ENCODE results near the gene MYL9. TPM values are rescaled to one million over a fixed set of nuclear protein-coding genes. Genes with fewer than 3 reads are reported as not detected.
A peak's percentile ranks its signal among the peaks of the same experiment; 100 is the strongest.

MYL9 gene
- polyA plus RNA-seq: 1.7 to 5.2 TPM (median 2.8 TPM) in 3 replicates
- 0.12 TPM for polyA plus RNA-seq (2011; ENCODE audit: low read depth)
- polyA plus RNA-seq (2011; cell fraction: cytosol; rRNA removed): 9.3 and 14.5 TPM in 2 replicates
- polyA plus RNA-seq (2011; cell fraction: nucleus; rRNA removed): 4.0 and 7.9 TPM in 2 replicates
- 6.3 and 7.3 TPM in 2 replicates for polyA plus RNA-seq (2012; ENCODE audit: low replicate concordance)
- 3.2 to 6.9 TPM (median 4.8 TPM) in 3 replicates for polyA minus RNA-seq
- 19.0 TPM for polyA minus RNA-seq (2011; cell fraction: cytosol; rRNA and poly(A)+ RNA removed)
- polyA minus RNA-seq (2011; cell fraction: nucleus; rRNA and poly(A)+ RNA removed): 1.5 and 3.2 TPM in 2 replicates

DNA sequence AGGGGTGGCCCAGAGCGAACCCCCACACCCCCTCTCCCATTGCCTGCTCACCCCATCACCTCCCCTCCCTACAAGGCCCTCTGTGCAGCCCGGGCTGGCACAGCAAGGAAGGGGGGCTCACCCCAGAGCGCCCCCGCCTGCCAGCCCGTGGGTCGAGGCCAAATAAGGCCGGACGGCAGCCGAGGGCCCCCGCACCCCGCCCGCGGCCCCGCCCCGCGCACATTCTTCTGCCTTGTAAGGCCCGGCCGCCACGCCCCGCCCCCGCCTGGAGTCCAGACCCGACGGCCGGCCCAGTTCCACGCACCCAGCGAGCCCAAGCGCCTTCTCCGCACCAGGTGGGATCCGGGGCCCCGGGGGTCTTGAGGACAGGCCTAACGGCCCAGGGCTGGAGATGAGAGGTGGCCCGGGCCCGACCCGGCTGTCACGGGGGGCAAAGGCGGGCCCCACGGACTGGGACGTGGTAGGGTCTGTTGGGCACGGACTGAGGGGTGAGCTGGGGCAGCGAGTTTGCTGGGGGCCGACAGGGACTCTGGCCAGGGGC lies at the start of gene MYL9:
TSS of gene MYL9 (plus strand) at position 293 of the 541 bp plus-strand sequence. CDS start 3,366 bp downstream, outside the sequence.
- no peaks in the 10 kb centered on the region for H3K9me3 ChIP-seq (ENCODE audit: control insufficient read depth, low read depth, low read length)
- H3K9me1 ChIP-seq (ENCODE audit: control insufficient read depth, extremely low read depth, insufficient read depth, low read length): no peaks in the 10 kb centered on the region
- H3K4me3 ChIP-seq (ENCODE audit: control insufficient read depth in 2 of 3, extremely low read depth in 1 of 3, insufficient read depth in 2 of 3, low read depth in 1 of 3, low read length in 3 of 3): peak within 1 kb of the TSS in 2 of 3 experiments; percentile 13 to 20
- H3K79me2 ChIP-seq (ENCODE audit: control insufficient read depth, insufficient read depth, low read length): no peaks in the 10 kb centered on the region
- FAIRE-seq: no peak
- DNase-seq (ENCODE audit: low read depth, low spot score): no peak
- dilution Hi-C loops (cut with MboI; ENCODE audit: extremely low pct_ligation_motif_present, low sequenced_read_pairs): no loop called here
- TF ChIP-seq EZH2 (IDR thresholded peaks at IDR 0.05; ENCODE audit: low read length): no peak
- TF ChIP-seq, protein P1, sequence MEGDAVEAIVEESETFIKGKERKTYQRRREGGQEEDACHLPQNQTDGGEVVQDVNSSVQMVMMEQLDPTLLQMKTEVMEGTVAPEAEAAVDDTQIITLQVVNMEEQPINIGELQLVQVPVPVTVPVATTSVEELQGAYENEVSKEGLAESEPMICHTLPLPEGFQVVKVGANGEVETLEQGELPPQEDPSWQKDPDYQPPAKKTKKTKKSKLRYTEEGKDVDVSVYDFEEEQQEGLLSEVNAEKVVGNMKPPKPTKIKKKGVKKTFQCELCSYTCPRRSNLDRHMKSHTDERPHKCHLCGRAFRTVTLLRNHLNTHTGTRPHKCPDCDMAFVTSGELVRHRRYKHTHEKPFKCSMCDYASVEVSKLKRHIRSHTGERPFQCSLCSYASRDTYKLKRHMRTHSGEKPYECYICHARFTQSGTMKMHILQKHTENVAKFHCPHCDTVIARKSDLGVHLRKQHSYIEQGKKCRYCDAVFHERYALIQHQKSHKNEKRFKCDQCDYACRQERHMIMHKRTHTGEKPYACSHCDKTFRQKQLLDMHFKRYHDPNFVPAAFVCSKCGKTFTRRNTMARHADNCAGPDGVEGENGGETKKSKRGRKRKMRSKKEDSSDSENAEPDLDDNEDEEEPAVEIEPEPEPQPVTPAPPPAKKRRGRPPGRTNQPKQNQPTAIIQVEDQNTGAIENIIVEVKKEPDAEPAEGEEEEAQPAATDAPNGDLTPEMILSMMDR (optimal IDR thresholded peaks at IDR 0.05 in 1 of 3, IDR thresholded peaks at IDR 0.05 in 1 of 3, conservative IDR thresholded peaks at IDR 0.05 in 1 of 3; ENCODE audit: extremely low read depth in 1 of 3, insufficient read depth in 2 of 3, low read length in 3 of 3): peak in 1 of 3 experiments; percentile 3
- no peaks in the 10 kb centered on the region for H3K27me3 ChIP-seq (ENCODE audit: control insufficient read depth, extremely low read depth, insufficient read depth, low read length)
- H3K4me1 ChIP-seq (ENCODE audit: control insufficient read depth, extremely low read depth, insufficient read depth, low read length): no peaks in the 10 kb centered on the region
- H3K36me3 ChIP-seq (ENCODE audit: control insufficient read depth in 2 of 2, extremely low read depth in 1 of 2, insufficient read depth in 2 of 2, low read length in 2 of 2): no peaks in the 10 kb centered on the region
- H3K4me2 ChIP-seq (ENCODE audit: control insufficient read depth, extremely low read depth, insufficient read depth, low read depth, low read length): peak within 1 kb of the TSS; percentile 41
- no peaks in the 10 kb centered on the region for H4K20me1 ChIP-seq (ENCODE audit: control insufficient read depth, extremely low read depth, insufficient read depth, low read length)
- H2AFZ ChIP-seq (ENCODE audit: control insufficient read depth, low read length): peak within 1 kb of the TSS; percentile 12
- no peak within 1 kb of the TSS for H3K9ac ChIP-seq (ENCODE audit: control insufficient read depth, extremely low read depth, insufficient read depth, low read length)
- H3K27ac ChIP-seq (ENCODE audit: control insufficient read depth, insufficient read depth, low read length): no peak within 1 kb of the TSS

DNA sequence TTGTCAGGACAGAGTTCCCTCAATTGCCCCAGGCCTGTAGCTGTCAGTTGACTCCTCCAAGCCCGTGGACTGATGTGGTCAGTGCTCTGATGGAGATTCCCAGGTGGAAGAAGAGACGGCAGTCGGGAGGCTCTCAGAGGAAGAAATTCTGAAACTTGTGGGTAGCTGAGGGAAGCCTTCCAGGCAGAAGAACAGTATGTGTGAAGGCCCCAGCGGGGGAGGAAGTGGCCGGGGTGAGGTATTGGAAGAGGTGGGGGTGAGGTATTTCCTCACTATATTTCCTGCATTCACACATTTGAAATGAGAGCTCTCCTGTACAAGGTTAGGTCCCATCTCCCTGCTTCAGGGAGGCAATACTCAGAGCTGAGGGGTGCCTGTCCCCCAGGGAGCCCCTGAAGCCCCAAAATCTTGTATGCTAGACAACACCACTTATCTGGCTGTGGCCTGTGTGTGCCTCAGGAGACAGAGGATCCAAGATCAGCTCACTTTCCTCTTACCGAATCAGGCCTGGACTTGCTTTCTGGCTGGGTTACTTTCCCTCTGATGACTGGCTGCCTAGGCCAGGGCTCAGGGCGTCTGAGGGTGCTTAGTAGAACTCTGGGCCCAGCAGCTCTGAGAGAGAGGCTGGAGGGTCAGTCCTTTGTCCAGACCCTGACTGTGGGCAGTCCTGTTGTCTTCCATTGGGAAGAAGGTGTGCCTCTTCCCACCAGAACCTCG lies 49.3 kb upstream of the MYL9 start:
- TF ChIP-seq, protein P1 (optimal IDR thresholded peaks at IDR 0.05 in 1 of 3, IDR thresholded peaks at IDR 0.05 in 1 of 3, conservative IDR thresholded peaks at IDR 0.05 in 1 of 3; ENCODE audit: extremely low read depth in 1 of 3, insufficient read depth in 2 of 3, low read length in 3 of 3): no peak
- no peak for TF ChIP-seq EZH2 (IDR thresholded peaks at IDR 0.05; ENCODE audit: low read length)
- Histone ChIP-seq H3K4me2 (ENCODE audit: control insufficient read depth, extremely low read depth, insufficient read depth, low read depth, low read length) (peak overlapping the region; percentile 84), H2AFZ (ENCODE audit: control insufficient read depth, low read length) (peak overlapping the region; percentile 27), H4K20me1 (ENCODE audit: control insufficient read depth, extremely low read depth, insufficient read depth, low read length) (peaks cover 3% of the 10 kb centered on the region), H3K9me1 (ENCODE audit: control insufficient read depth, extremely low read depth, insufficient read depth, low read length) (peaks cover 3% of the 10 kb centered on the region), H3K4me3 (ENCODE audit: control insufficient read depth in 2 of 3, extremely low read depth in 1 of 3, insufficient read depth in 2 of 3, low read depth in 1 of 3, low read length in 3 of 3) (peak overlapping the region in 2 of 3 experiments; percentile 27 to 53), H3K4me1 (ENCODE audit: control insufficient read depth, extremely low read depth, insufficient read depth, low read length) (peaks cover 33% of the 10 kb centered on the region), H3K9me3 (ENCODE audit: control insufficient read depth, low read depth, low read length) (no peaks in the 10 kb centered on the region), H3K27me3 (ENCODE audit: control insufficient read depth, extremely low read depth, insufficient read depth, low read length) (no peaks in the 10 kb centered on the region), H3K9ac (ENCODE audit: control insufficient read depth, extremely low read depth, insufficient read depth, low read length) (peak overlapping the region; percentile 44), H3K36me3 (ENCODE audit: control insufficient read depth in 2 of 2, extremely low read depth in 1 of 2, insufficient read depth in 2 of 2, low read length in 2 of 2) (peaks cover 14 to 16% of the 10 kb centered on the region in 2 experiments), H3K27ac (ENCODE audit: control insufficient read depth, insufficient read depth, low read length) (peak overlapping the region; percentile 67), H3K79me2 (ENCODE audit: control insufficient read depth, insufficient read depth, low read length) (peaks cover 34% of the 10 kb centered on the region)
- dilution Hi-C loops (cut with MboI; ENCODE audit: extremely low pct_ligation_motif_present, low sequenced_read_pairs): no loop called here
- FAIRE-seq (peak; percentile 95), DNase-seq (ENCODE audit: low read depth, low spot score) (peak; percentile 28)

Data from keratinocyte (primary cell).